HepG2 (cell line): ENCODE measurements around the gene ENPP1. TPM values are rescaled to one million over a fixed set of nuclear protein-coding genes. Genes with fewer than 3 reads are reported as not detected.
A peak's percentile ranks its signal among the peaks of the same experiment; 100 is the strongest.

Source experiments
- GTF3A ChIP-seq: sonication (generic); formaldehyde crosslinking; conservative IDR thresholded peaks from 2 replicates; pipeline ENCODE4 v1.4.0; 2020; ENCODE audit warnings: mild to moderate bottlenecking, missing genetic modification reagents
- HNF4A ChIP-seq: sonication (generic); formaldehyde crosslinking; IDR thresholded peaks from 2 replicates; pipeline ENCODE4 v1.4.0; 2020; ENCODE audit warnings: missing genetic modification reagents
- ISX ChIP-seq: sonication (generic); formaldehyde crosslinking; conservative IDR thresholded peaks from 2 replicates; pipeline ENCODE4 v1.5.0; 2020; ENCODE audit warnings: missing genetic modification reagents
- MXI1 ChIP-seq: IDR thresholded peaks from 3 replicates; pipeline ENCODE4 v1.6.1; 2012; ENCODE audit warnings: low read depth, low read length, inconsistent platforms, borderline replicate concordance
- SNAI1 ChIP-seq: sonication (generic); formaldehyde crosslinking; IDR thresholded peaks from 2 replicates; pipeline ENCODE4 v1.5.0; 2020; ENCODE audit warnings: mild to moderate bottlenecking, missing genetic modification reagents, borderline replicate concordance
- U2AF1 ChIP-seq: fragments of 200-400 bp; formaldehyde crosslinking; optimal IDR thresholded peaks from 2 replicates; pipeline ENCODE3; 2017; ENCODE audit warnings: mild to moderate bottlenecking, low read depth, low read length
- ZBTB40 ChIP-seq, 2 experiments: fragments of 450-650 bp in 1 of 2; sonication (generic) in 1 of 2; formaldehyde crosslinking in 1 of 2; IDR thresholded peaks; 2 replicates each; pipeline versions ENCODE4 v1.6.1 to v1.8.0; 2016 to 2022; ENCODE audit warnings: antibody characterized with exemption in 1 of 2, mild to moderate bottlenecking in 1 of 2, missing genetic modification reagents in 1 of 2
- ZBTB44 ChIP-seq: sonication (generic); formaldehyde crosslinking; IDR thresholded peaks from 2 replicates; pipeline ENCODE4 v1.4.0; 2020; ENCODE audit warnings: missing genetic modification reagents
- ZHX1 ChIP-seq: sonication (generic); formaldehyde crosslinking; IDR thresholded peaks from 2 replicates; pipeline ENCODE4 v1.8.1; 2022; ENCODE audit warnings: low read depth, mild to moderate bottlenecking, missing genetic modification reagents
- ZNF180 ChIP-seq: sonication (generic); formaldehyde crosslinking; IDR thresholded peaks from 2 replicates; pipeline ENCODE4 v1.4.0; 2020; ENCODE audit warnings: low read depth, missing genetic modification reagents, borderline replicate concordance
- ZNF235 ChIP-seq: sonication (generic); formaldehyde crosslinking; IDR thresholded peaks from 2 replicates; pipeline ENCODE4 v1.8.1; 2023; ENCODE audit warnings: mild to moderate bottlenecking, missing genetic modification reagents, borderline replicate concordance
- ZNF33A ChIP-seq: sonication (generic); formaldehyde crosslinking; IDR thresholded peaks from 2 replicates; pipeline ENCODE4 v1.5.1; 2020; ENCODE audit warnings: missing genetic modification reagents, mild to moderate bottlenecking, moderate library complexity, borderline replicate concordance
- ZNF597 ChIP-seq: sonication (generic); formaldehyde crosslinking; IDR thresholded peaks from 2 replicates; pipeline ENCODE4 v1.5.0; 2020; ENCODE audit warnings: missing genetic modification reagents
- ZNF761 ChIP-seq: sonication (generic); formaldehyde crosslinking; conservative IDR thresholded peaks from 2 replicates; pipeline ENCODE4 v1.4.0; 2020; ENCODE audit warnings: mild to moderate bottlenecking, missing genetic modification reagents
- polyA plus RNA-seq, 8 experiments: library from polyadenylated mRNA; depleted of rRNA in 3 of 8; stranded (reverse) in 7 of 8; unstranded in 1 of 8; fragments of >200 nt; fragmentation: Illumina TruSeq in 4 of 8; extraction: Trizol in 4 of 8; gene quantifications; 2 replicates each; pipeline versions ENCODE4 v1.2.1 to v1.2.3, GENCODE V29; 2011 to 2016; ENCODE audit warnings: low read depth in 4 of 8, missing spikeins in 1 of 8, mixed read lengths in 1 of 8; ENCODE audit not compliant: insufficient read depth in 1 of 8
- total RNA-seq, 5 experiments: library from RNA; depleted of rRNA; stranded (reverse); fragments of >200 nt; fragmentation: Illumina TruSeq; extraction: Trizol; gene quantifications; 2 replicates each; pipeline ENCODE4 v1.2.3, GENCODE V29; 2016; ENCODE audit warnings: low read depth in 1 of 5

Gene ENPP1
- total and polyA plus RNA-seq, 2 of the 13 experiments (the other 11 are each of a cell fraction or from before 2014, with no cell fraction given), result 56.5 to 160 TPM

GRCh38 chr6:131844243-131844841, 36.5 kb downstream of the ENPP1 start (continued):
- TF ChIP-seq ZBTB40 (IDR thresholded peaks at IDR 0.05) (no peak), ZBTB40 (CRISPR knock-in tag; IDR thresholded peaks at IDR 0.05) (no peak; the same call in 1 of the 2 replicates), ZNF597 (CRISPR knock-in tag) (no peak), ZBTB44 (CRISPR knock-in tag) (no peak), ZHX1 (CRISPR knock-in tag) (0 out of 2 replicates have a peak, but pooled peaks have one; percentile 38), ISX (CRISPR knock-in tag) (0 out of 2 replicates have a peak, but pooled peaks have one; percentile 28), SNAI1 (no peak), ZNF235 (CRISPR knock-in tag) (no peak), MXI1 (peak; percentile 81; the same call in 2 of the 3 replicates), GTF3A (CRISPR knock-in tag) (no peak), ZNF33A (CRISPR knock-in tag) (no peak; the same call in 1 of the 2 replicates), ZNF180 (CRISPR knock-in tag) (no peak), ZNF761 (peak; percentile 88), HNF4A (CRISPR knock-in tag) (peak; percentile 97), U2AF1 (no peak)
